Measurements from ENCODE around the gene KLK10. TPM values are rescaled to one million over a fixed set of nuclear protein-coding genes. Genes with fewer than 3 reads are reported as not detected.

KLK10 gene
- total RNA-seq, 2 donors from 2014 or later = not detected

- Mint-ChIP-seq H3K27ac (no peak overlapping the region), H3K9me3 (peaks cover 18 to 27% of the 10 kb centered on the region in 2 donors), H3K36me3 (peaks cover 0 to 16% of the 10 kb centered on the region in 2 donors)
- DNase-seq (ENCODE audit: low spot score in 2 of 2) (no peak), ATAC-seq (no peak)
Measured at GRCh38 chr19:50964266-50964665, 55.2 kb downstream of the KLK10 start.

GRCh38 chr19:50963381-50963780 lies 56.1 kb downstream of the KLK10 start:
- peaks cover 0 to 16% of the 10 kb centered on the region in 2 donors for H3K36me3 Mint-ChIP-seq

More at GRCh38 chr19:50963381-50963780, 56.1 kb downstream of the KLK10 start:
- ATAC-seq = no peak
- H3K27ac Mint-ChIP-seq = no peak overlapping the region
- DNase-seq (ENCODE audit: low spot score in 2 of 2) = no peak
- H3K9me3 Mint-ChIP-seq = peaks cover 20 to 28% of the 10 kb centered on the region in 2 donors

Other genes starting within 250 kb of the KLK10 start
- not detected for gene GPR32, start 249.2 kb downstream of the KLK10 start, total RNA-seq
- gene ACP4, start 229.3 kb downstream of the KLK10 start, total RNA-seq = not detected
- gene KLK1, start 195.9 kb downstream of the KLK10 start, total RNA-seq = 1 to 10 TPM; 1.2 to 5.0 TPM
- gene KLK15, start 186.1 kb downstream of the KLK10 start, total RNA-seq = not detected
- not detected for gene KLK3, start 164.8 kb downstream of the KLK10 start, total RNA-seq
- gene KLK2, start 146.3 kb downstream of the KLK10 start, total RNA-seq = 1 to 10 TPM in 1 of 2 donors, not detected in 1; 1.5 TPM
- gene KLK4, start 108.3 kb downstream of the KLK10 start, total RNA-seq = not detected
- not detected for gene KLK5, start 66.7 kb downstream of the KLK10 start, total RNA-seq
- not detected for gene KLK6, start 50.1 kb downstream of the KLK10 start, total RNA-seq
- gene KLK7, start 35.8 kb downstream of the KLK10 start, total RNA-seq = not detected
- gene KLK8, start 18.1 kb downstream of the KLK10 start, total RNA-seq = not detected
- not detected for gene KLK11, start 6.9 kb upstream of the KLK10 start, total RNA-seq
- gene KLK12, start 15.3 kb upstream of the KLK10 start, total RNA-seq = not detected
- gene KLK13, start 45.4 kb upstream of the KLK10 start, total RNA-seq = not detected
- gene KLK14, start 63.2 kb upstream of the KLK10 start, total RNA-seq = under 1 TPM; 0.68 to 0.80 TPM
- 10 to 100 TPM in 1 of 2 donors, 1 to 10 TPM in 1; 9.8 to 11.2 TPM for gene CTU1, start 88.7 kb upstream of the KLK10 start, total RNA-seq
- 1 to 10 TPM in 1 of 2 donors, under 1 TPM in 1; 0.87 to 1.1 TPM for gene SIGLEC9, start 105.2 kb upstream of the KLK10 start, total RNA-seq
- under 1 TPM in 1 of 2 donors, not detected in 1; 0.34 TPM for gene SIGLEC7, start 122.6 kb upstream of the KLK10 start, total RNA-seq
- 1 to 10 TPM in 1 of 2 donors, under 1 TPM in 1; 0.91 to 2.9 TPM for gene CD33, start 205.4 kb upstream of the KLK10 start, total RNA-seq
- gene SIGLECL1, start 231.4 kb upstream of the KLK10 start, total RNA-seq = not detected